CD4-positive, alpha-beta T cell treated with Interleukin-10 for 1 hour (primary cell): ENCODE results near the gene HNRNPA1.
"Not testable (repeated sequence)": the region's sequence is repeated elsewhere in the genome, so short reads cannot be mapped to it uniquely, and the experiment has no call there.

Experiments used
- DNase-seq: peaks from one replicate; pipeline ENCODE4 v3.0.0-alpha.2; 2020

HNRNPA1 gene

DNA sequence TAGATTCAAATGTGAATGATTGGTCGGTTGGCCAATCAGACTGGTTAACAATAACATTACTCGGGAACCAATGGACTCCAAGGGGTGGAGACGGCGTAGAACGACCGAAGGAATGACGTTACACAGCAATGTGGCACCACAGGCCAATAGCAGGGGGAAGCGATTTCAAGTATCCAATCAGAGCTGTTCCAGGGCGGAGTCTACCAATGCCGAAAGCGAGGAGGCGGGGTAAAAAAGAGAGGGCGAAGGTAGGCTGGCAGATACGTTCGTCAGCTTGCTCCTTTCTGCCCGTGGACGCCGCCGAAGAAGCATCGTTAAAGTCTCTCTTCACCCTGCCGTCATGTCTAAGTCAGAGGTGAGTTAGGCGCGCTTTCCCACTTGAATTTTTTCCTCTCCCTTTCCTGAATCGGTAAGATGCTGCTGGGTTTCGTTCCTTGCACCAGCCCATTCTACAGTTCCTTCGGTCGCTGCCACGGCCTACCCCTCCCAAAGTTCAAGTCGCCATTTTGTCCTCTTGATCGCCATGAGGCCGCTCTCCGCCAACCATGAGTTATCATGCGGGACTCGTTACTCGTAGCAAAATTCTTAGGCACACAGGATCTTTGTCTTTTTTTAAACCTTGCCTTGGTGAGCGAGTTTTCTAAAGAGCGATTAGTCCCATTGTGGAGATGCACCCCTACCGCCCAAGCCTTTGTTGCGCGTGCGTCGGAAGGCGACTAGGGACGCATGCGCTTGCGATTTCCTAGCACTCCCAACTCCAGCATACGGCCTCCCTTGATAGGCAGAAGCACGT, at the start of gene HNRNPA1:
Gene HNRNPA1 (plus strand): TSS at position 259 of the 793 bp plus-strand sequence. CDS start 82 bp downstream, at position 341.
- peak; percentile 99 for DNase-seq

DNA sequence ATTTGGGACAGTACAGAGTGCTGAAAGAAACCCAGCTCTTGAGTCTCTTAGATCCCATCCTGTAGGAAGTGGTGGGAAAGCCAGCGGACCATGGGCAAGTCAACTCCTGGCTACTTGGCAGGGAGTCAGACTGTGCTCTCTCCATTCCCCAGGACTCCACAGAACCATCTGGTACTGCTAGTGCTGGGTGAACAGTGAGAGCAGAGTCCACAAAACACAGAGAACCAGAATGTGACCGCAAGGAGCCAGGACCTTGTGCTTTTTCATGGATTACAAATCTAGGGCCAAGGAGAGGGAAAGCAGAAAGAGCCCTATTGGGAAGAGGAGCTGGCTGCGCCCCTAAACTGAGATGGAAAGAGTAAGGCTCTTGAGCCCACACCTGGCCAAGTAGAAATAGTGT, 49.3 kb upstream of the HNRNPA1 start:
- not testable (repeated sequence) for DNase-seq

DNA sequence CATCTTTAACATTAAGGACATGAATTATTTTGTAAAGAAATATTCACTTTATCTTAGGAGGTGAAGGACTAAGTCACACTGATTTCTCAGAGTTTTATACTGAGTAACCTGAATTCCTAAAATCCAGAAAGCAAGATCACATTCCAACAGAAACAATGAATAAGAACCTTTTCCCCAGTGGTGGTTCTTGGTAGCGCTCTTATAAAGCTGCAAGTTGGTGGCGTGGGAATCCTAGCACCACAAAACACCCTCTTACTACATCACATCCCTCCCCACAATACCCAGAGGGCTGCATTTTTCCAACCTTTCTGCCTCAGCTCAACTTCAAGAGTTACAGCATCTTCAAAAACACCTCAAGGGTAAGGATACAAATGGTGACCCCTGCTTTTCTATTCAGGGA, 47.7 kb upstream of the HNRNPA1 start:
- DNase-seq = no peak

DNA sequence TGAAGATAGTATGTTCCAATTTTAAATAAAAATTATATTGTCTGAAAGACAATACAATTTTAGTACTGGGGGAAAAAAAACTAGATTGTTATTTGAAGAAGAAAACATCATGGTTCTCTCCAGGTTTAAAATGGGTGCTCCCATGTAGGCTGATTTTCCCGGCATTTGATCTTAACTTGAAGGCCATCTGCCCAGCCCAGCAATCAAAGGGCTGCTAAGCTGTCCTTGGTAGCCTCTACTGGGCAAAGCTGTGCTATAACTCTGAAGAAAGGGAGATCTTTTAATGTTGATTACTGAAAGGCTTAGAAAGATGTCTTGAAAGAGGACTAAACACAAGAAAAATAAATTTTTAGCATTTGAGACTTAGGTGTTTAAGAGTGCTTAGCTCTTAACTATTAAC, 42.0 kb upstream of the HNRNPA1 start:
- DNase-seq = no peak

DNA sequence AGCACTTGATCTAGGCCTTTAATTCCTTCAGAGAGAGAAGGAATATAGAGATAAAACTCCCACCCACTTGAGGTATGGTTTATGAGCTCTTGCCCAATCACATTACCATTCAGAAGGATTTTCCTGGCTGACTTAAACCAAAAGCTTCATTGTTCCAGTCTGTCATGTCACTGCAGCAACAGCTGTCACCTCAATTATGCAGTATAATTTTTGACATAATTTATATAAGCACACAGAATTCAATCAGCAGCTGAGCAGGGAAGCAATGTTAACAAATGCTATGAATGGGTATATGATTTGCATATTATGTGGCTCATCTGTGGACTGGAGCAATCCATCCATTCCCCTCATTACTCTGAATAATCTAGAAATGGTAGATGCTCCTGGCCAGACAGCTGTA, 40.9 kb upstream of the HNRNPA1 start:
- DNase-seq = no peak

DNA sequence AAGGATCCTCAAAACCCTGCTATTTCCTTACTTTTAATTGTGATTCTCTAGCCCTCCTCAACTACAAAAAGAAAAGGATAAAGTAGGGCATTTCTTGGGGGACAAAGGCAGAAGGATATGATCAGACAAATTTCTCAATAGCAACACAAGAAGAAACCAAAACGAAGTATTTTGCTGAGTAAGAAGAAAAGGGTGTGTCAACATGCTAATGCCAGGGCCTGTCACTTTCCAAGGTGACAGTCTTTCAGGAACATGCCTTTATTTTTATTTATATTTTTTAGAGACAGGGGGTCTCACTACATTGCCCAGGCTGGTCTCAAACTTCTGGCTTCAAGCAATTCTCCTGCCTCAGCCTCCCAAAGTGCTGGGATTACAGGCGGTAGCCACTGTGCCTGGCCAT, 40.4 kb upstream of the HNRNPA1 start:
- DNase-seq = no peak

DNA sequence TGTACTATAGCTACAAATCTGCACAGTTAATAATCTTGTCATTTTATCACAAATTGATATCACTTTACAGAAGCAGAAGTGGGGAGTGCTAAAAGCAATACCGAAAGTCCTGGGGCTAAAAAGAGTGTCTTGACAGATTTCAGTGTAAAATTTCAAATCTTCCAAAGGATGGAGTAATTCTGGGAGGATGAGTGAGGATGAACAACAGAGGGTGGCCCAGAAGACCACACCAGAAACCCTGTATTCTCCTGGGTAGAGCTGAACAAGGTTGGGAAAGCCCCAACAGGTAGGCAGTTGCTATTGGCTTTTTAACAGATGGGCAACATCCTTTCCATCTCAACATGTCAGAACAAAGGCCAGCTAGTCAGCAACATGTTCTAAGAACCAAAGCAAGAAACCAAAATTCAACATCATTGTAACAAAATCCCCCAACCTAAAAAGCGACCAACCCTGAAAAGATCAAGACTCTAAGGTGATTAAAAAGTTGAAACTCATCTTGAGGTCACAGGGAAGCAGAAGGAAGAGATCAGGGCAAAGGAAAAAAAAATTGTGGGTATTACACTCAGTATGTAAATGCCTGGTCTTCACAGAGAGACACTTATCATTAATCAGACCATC, 39.4 kb upstream of the HNRNPA1 start:
- no peak for DNase-seq

DNA sequence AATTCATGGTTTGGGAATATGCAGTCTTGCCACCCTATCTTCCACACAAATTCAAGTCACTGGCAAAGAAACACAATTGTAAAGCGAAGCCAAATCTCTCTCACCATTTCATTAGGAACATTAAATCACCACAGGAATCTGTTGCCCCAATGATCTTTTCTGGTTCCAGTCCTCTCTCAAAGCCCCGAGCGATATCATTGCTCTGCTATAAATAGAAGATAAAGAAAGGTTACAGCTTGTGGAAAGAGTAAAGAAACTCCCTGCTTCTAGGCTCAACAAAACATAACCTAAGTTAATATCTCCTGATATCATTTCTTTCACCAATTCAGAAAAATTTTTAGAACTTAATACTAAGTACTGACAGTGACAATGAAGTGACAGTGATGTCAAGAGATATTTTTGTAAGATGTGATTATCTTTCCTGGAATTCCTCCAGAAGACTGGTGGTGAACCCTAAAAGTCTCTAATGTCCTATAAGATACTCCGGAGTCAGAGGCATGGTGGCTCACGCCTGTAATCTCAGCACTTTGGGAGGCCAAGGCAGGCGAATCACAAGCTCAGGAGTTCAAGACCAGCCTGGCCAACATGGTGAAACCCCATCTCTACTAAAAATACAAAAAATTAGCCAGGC, 34.4 kb upstream of the HNRNPA1 start:
- no peak for DNase-seq

DNA sequence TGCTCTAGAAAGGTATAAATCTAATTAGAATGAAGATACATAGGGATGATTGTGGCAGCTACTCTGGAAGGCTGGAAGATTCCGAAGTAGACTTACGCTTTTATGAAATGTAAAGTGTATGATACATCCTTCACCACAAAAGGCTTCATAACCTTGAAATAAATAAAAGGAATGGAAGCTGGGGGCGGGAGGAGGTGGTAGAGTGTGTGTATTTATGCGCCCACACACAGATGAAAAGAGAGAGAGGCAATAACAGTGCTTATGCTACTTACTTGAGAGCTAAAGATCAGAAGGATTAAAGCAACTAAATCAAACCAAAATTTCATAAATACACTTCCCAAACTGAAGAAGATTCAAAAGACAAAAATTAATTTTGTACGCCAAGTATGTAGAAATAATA, 31.0 kb upstream of the HNRNPA1 start:
- DNase-seq = no peak

DNA sequence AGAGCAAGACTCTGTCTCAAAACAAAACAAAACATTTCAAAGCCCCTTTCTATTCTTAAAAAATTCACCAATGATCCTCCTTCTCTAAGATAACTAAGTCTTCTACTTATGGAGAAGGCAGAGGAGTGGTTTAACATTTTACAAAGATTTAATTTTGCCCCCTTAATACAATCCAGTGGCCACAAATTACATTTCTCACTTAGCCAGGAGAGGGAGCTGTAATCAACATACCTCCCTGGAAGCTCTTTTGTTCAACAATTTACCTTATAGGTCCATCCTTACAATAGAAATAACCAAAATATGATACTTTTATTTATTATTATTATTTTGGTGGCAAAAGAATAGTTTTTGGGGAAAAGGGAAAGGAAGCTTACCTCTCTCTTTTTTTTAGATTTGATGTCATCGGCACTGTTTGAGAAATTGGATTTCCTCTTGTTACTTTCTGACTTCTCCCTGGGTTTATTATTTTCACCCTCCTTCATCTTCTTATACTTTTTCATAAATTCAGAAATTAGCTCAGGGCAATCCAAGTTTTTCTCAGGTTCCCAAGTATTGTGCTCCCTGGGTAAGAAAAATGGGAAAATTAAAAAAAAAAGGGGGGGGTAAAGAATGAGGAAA, 28.8 kb upstream of the HNRNPA1 start:
- DNase-seq = peak; percentile 63

DNA sequence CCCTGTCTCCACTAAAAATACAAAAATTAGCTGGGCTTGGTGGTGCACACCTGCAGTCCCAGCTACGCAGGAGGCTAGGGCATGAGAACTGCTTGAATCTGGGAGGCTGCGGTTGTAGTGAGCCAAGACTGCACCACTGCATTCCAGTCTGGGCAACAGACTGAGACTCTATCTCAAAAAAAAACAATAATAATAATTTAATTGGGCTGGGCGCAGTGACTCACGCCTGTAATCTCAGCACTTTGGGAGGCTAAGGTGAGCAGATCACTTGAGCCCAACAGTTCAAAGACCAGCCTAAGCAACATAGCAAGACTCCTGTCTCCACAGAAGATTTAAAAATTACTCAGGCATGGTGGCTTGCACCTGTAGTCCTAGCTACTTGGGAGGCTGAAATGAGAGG, 27.3 kb upstream of the HNRNPA1 start:
- DNase-seq = no peak

DNA sequence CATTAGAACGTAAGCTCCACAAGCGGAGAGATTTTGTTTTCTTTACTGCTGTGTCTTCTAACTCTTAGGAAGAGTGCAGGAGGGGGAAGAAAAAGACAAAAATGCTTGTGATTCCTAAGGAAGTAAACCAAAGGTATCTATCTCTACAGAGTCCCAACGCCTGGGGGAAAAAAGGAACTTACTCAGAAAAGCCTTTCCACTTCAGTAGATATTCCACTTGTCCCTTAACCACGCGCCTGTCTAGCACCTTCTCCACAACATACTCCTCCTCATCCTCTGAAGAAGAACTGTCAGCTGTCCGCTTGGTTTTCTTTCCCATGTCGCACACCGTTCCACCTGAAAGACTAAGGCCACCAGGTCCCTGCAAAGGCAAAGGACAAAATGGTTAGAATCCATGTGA, 23.2 kb upstream of the HNRNPA1 start:
- no peak for DNase-seq

DNA sequence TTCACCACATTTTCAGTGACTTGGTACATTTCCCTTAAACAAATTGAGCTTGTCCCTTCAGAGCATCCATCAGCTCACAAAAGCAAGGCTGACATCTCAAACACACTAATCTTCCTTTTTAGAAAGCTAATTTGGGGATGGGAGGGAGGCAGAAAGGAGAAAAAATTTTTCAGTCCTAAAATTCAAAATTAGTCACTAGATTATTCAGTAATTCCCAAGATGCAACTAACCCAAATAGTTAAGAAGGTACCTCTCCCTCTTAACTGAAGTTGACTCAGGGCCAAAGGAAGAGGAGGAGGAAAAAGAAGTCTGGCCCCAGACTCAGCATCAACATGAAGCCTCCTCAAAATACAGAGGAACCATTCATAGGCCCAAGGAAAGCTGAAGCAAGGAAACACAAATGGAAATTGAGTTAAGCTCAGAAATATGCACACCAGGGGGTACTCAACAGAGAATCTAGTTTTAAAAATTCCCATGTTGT, 22.3 kb upstream of the HNRNPA1 start:
- DNase-seq = no peak

DNA sequence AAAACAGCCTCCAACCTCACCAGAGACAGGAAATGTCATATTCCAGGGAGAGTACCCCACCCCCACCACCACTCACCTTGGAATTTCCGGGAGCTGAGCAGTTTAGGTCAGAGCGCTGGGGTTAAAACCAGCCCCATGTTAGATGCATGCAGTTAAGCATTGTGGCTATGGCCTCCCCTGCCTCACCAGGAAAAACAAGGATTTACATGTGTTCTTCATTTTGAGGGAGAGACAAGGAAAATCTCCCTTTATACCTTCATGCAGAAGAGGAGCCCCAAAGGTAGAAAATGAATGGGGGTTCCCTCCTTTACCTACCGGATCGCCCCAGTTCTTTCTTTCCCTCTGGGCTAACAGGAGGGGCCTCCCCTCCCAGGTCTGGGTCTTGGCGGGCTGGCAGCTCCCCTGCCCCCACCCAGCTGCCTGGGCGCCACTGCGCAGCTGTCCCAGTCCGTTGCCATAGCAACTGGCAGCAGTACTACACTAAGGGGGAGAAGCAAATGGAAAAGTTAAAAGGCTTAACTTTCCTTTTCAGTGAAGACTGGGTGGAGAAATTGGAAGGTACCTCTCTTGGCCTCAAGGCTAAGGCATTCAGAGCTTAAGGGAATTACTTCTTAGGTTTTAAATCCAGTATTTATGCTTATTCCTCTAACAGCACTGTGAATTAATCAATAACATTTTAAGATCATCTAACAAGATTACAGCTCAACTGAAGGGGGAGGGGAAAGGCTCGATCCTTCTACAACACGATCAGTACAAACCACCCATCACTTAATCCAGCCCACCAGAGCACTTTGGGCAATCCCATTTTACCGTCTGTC, 21.1 kb upstream of the HNRNPA1 start:
- DNase-seq = peak; percentile 43

DNA sequence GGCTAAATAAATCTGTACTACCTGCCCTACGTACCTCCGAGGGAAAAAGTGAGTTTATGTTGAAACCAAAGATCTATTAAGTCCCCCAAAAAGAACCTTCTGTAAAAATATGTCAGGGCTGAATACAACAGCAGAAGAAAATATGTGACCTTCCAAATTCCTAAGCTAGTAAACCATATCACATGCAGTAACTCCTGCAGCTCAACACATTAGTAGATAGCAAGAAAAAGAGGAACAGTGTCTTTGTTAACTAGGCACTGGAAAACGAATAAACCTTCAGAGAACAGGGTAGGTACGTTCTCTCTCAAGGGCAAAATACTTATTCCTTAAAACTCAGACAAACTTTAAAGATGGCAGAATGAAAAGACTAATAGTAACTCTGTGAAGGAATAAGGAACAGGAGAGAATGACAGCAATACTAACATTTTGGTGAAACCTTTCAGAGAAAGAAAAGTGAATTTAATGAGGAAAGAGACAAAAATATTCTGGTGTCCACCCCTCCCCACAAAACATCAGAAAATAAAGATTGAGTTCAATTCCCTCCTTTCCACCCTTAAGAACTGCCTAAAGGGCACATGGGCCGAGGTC, 18.6 kb upstream of the HNRNPA1 start:
- no peak for DNase-seq

DNA sequence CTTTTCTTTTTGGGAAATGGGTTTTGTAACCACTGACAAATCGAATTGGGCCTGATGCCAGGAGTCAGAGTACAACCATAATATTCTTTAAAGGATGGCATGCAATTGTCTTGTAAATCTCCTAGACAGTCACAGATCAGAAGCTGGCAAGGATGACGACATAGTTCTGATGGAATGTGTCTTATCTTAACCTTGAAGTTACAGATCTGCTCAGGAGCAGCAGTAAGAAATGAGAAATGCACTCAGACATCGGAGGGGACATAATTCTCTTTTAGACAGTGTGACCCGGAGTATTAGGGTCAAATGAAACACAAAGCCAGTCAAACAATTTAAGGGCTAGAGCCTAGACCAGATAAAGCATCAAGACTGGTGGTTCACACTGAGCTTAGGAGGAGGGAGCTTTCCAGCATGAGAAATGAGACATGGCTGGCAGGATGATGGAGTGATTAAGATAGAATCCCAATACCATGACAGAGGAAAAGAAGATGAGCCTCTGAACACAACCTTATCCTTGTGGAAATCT, 18.1 kb upstream of the HNRNPA1 start:
- DNase-seq = no peak

DNA sequence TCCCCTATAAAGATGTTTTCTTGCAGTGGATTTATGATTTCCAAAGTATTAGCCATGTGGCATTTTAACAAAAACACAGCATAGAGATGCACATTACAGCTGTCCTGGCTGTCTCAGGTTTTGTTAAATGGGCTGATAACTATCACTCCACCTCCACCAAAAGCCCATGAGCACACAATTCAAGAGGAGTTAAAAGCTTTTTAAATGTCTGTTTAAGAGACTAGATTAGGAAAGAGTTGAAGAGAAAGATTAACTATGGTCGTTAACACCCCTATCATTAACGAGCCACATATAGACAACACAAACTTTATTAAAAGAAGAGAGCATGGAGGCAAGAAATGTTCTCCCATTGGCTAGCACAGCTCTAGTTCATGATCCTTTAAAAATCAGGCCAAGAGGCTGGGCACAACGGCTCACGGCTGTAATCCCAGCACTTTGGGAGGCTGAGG, 15.1 kb upstream of the HNRNPA1 start:
- DNase-seq = no peak

DNA sequence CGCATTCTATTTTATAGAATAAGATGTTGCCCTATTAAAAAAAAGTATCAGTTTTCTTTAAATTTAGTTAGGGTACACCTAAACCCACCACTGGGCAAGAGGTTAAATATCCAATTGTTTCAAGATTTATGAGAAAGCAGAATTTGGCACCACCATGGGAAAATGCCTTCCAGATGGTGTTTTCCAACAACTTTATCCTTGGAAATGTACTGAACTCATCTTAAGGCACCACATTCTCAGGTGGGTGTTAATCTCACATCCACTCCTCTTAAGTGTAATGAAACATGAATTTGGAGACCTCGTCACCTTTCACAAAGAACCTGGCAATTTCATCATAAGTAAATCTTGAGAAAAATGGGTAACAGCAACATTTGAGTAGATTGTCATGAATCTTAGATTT, 13.7 kb upstream of the HNRNPA1 start:
- DNase-seq = no peak

DNA sequence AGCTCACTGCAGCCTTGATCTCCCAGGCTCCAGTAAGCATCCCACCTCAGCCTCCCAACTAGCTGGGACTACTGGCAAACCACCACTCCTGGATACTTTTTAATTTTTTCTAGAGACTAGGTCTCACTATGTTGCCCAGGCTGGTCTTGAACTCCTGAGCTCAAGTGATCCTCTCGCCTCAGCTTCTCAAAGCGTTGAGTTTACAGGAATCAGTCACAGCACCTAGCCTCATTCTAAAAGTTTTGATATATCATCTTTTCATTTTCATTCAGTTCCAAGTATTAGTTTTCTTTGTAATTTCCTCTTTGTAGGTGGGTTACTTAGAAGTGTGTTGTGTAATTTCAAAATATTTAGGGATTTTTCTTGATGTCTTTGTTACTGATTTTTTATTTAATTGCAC, 10.2 kb upstream of the HNRNPA1 start:
- no peak for DNase-seq

DNA sequence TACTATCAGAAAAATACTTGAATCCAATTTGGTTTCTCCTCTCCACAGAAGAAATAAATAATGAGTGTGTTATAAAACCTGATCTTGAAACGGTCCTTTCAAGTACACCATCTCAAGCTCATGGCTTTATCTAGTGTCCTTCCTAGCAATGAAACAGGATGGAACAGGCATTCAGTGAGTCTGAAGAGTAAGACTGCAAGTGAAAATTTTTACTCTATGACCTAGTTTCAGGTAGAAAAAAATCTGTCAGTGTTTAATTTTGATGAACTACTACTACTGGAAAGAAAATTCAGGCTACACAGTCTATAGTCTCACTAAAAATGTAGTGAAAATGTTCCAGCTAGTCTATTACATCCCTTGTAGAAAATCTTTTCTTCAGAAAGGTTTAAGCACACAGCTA, 8.3 kb upstream of the HNRNPA1 start:
- no peak for DNase-seq

DNA sequence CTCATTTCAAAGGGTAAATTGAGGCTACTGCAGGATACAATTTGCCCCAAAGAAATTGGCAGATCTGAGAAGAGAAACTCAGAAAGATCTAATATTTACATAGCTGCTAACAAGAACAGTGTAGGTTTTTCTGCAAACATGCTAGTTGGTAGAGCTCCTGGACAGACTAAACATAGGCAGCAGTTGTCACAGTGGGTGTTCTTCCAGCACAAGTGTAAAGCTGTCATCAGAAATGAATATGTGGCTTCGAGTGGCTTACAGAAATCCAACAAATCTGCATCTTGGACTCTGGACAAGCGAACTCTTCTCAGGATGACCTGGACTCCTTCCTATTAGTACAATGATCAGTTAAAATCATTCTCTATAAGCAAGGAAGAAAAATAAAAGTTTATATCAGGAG, 6.5 kb upstream of the HNRNPA1 start:
- DNase-seq = no peak

DNA sequence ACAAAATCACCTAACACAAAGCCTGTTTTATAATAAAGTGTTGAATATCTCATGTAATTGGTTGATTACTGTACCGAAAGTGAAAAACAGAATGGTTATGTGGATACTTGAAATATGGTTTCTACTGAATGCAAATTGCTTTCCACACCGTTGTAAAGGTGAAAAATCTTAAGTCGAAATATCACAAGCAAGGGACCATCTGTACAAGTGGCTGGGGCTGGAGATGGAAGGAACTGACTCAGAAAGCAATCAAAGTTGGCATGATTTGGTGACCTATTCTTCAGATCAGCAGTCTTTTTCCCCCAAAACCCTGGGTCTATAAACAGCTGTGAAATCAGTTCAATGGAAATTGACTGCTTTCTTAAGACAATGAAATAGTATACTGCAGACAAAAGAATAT, 4.2 kb upstream of the HNRNPA1 start:
- no peak for DNase-seq
